RPMI7951 (cell line): Measurements from ENCODE around the gene DMPK. TPM values are rescaled to one million over a fixed set of nuclear protein-coding genes. Genes with fewer than 3 reads are reported as not detected.
A peak's percentile ranks its signal among the peaks of the same experiment; 100 is the strongest.

ENCODE experiments used
- DNase-seq: peaks from one replicate; pipeline ENCODE4 v3.0.0-alpha.2; 2012; ENCODE audit warnings: low read depth
- total RNA-seq: library from RNA; depleted of rRNA; stranded (reverse); fragments of >200 nt; shearing (Covaris generic); gene quantifications from 2 replicates; pipeline ENCODE4 v1.2.3, GENCODE V29; 2014

DMPK gene
- total RNA-seq, 1 experiment from 2014 or later = 9.3 TPM

GRCh38 chr19:45786533-45786894, 4.2 kb upstream of the DMPK start:
- no peak for DNase-seq

DNA sequence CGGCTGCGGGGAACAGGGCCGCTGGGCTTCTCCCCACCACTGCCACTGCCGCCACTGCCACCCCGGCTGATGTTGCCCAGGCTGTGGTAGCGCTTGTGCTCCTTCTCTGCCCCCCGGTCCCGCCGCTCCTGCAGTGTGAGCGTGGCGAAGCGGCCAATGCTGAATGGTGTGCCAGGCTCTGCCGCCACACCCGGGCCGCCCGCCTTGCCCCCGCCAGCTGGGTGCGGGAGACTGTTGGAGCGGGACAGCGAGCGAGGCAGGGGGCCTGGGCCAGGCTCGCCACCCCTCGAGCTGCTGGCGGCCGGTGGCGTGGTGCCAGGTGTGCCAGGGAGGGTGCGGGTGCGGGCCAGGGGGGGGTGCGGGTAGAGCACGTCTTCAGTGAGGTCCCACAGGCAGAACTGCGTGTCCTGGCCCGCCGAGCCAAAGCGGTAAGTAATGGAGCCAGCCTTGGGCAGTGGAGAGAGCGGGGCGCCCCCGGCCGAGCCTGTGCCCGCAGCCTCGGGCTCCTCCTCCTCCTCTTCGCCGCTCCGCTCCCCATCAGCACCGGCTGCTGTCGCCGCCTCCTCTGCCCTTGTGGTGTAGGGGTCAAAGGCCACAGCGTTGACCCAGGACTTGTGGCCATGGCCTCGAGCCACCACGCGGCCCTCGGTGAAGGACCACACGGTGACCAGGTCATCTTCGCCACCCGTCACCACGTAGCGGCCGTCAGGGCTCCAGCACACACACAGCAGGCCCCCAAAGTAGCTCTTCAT, 3.7 kb upstream of the DMPK start:
- no peak for DNase-seq

- DNase-seq = no peak
These were observed 2.8 kb upstream of the DMPK start for GRCh38 chr19:45785097-45785496.

DNA sequence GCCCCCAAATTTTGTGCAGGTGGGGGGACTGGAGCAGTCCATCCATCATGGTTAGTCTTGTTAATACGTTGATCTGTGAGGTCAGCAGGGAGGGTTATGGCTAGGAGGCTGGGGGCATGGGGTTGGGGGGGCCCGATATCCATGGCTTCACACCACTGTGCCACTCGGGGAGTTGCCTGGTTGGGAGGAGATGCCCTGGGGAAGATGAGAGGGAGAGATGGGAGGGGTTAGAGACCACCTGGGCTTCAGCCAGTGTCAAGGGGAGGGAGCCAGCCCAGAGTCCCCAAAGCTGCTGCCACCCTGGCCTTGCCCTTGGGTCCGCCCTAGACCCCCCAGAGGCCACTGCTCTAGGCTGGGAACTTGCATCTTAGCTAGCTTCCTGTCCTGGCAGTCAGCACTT, 1.8 kb upstream of the DMPK start:
- no peak for DNase-seq

DNA sequence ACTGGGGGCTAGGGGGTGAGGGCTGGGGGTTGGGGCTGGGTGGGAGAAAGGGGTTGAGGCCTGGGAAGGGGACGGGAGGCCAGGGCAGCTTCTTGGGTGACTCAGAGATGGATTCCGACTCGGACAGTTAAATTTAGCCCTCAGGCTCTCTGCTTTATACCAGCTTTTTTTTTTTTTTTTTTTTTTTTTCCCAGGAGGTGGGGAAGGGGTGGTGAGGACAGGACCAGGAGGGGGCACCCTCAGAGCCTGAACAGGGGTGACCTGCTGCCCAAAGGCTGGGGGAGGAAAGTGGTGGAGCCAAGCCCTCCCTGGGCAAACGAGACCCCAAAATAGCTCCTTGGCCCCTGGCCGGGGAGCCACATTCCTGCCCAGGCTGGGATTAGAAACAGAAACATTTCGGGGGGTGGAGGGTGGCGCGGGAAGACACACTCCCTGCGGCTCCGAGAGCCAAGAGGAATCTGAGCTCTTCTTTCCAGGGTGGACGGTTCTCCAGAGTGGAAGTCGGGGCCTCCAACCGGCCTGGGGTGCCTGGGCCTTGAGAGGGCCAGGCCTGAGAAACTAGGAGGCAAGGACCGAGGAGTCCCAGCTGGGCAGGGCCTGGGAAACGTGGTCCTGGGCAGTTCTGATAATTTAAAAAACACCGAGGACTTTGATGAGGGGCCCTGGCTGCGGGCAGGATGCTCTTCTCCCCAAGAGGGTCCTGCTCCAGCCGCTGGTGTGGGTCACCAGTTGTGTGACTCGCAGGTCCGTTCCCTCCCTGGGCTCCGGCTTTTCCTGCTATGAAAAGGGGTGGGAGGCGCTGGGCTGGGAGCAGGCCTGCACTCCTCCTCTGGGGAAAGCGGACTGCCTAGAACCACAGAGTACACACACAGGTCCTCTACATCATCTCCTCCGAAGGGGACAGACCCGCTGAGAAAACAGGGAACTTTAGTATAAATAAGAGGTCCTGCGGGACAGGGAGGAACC, 813 bp upstream of the DMPK start:
- peak; percentile 90 for DNase-seq

DNA sequence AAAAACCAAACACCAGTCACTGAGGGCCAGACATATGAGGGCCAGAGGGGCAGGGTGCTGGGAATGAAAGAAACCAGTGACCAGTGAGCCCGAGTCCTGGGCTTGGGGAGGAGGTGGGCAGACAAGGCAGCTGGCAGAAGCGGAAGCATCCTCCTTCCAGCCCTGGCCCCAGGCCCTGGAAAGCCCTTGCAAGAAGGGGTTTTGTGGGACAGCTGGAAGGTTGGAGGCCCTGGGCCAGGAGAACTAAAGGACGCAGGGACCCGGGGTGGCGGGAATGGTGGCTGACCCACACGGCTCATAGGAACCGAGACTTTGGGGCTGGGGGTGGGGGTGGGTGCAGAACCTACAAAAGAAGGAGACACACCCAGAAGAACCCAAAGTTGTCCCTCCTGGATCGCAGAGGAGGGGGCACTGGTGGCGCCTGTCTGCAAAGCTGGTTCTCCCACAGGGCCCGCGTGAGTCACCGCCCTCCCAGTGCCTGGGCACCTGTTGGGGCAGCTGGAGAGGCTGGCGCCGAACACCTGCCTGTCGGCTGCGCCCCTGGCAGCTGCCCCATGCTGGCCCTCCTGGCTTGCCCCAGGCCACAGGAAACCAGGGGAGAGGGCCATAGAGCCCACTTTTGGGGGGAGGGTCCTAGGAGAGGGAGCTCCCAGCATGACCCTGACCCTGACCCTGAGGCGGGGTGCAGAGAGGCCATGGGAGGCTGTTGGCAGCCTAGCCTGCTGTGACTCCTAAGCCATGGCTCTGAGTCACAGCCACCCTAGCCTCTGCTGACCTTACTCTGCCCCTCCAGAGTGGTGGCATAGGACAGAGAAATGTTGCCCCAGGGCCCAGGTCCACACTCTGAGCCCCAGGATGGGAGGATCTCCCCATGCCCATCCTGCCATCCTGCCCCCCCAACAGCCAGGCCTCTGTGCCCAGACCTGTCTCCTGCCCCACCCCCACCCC, 802 bp downstream of the DMPK start:
- DNase-seq = peak; percentile 81

DNA sequence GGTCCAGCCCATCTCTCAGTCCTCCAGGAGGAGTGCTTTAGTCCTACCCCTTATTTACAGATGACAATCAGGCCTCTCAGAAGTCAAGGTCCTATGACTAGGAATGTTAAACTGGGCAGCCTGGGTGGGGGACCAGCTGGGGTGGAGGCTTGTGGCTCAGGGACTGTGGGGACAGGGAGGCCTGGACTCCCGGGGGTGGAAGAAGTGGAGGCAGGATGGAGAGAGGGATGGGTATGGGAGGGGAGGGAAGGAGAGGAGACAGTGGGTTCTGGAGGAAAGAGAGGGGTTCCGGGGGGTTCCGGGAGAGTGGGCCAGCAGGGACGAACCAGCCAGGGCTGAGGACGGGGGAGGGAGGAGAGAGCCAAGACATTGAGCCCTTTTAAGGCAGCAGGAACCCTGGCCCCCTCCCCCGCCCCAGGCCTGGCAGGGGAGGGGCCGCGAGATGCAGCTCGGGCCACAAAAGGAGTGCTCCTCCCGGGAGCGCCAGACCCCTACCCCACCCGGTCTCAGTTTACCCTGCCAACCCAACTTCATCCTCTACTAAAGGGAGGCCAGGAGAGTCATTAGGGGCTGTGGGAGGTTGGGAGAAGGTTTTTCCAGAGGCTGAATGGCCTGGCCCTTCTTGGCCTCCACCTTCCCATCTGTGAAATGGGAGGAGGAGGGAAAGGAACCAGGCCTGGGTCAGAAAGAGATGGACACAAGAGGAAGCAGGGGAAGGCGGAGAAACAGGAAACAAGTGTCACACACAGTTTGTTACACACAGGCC, 1.7 kb downstream of the DMPK start:
- DNase-seq = no peak

DNA sequence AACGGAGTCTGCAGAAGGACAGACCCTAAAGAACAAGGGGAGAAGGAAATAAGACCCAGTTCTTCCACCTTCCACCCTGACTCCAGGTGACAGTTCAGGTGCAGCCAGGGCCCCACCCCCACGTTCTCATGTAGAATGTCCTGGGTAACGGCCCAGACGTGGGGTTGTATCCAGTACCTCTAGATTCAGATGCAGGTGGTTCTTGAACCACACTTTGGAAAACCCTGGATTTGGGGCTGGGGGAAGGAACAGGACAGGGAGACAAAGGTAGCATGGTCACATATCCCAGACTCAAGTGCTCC, 2.2 kb downstream of the DMPK start:
- DNase-seq = no peak

GRCh38 chr19:45779231-45780145, 2.8 kb downstream of the DMPK start:
- DNase-seq = no peak

DNA sequence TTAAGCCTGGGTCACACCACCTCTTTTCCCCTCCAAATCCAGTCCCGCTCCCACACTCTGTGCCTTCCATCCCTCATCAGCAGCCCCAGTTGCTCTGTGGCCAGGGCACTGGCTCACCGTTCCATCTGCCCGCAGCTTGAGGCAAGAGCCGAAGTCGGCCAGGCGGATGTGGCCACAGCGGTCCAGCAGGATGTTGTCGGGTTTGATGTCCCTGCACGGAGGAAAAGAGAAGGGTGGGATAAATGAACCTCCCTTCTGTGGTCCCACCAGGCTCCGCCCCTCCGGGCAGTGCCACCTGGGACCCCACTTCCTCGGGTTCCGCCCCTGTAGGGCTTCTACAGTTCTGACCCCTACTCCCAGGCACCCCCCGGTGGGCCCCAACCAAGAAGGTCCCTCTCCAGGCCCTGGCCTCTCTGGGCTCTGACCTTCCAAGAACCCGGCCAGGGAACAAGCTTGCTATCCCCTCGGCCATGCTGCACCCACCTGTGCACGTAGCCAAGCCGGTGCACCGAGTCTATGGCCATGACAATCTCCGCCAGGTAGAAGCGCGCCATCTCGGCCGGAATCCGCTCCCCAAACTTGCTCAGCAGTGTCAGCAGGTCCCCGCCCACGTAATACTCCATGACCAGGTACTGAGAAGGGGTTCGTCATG, 4.2 kb downstream of the DMPK start:
- DNase-seq = no peak

DNA sequence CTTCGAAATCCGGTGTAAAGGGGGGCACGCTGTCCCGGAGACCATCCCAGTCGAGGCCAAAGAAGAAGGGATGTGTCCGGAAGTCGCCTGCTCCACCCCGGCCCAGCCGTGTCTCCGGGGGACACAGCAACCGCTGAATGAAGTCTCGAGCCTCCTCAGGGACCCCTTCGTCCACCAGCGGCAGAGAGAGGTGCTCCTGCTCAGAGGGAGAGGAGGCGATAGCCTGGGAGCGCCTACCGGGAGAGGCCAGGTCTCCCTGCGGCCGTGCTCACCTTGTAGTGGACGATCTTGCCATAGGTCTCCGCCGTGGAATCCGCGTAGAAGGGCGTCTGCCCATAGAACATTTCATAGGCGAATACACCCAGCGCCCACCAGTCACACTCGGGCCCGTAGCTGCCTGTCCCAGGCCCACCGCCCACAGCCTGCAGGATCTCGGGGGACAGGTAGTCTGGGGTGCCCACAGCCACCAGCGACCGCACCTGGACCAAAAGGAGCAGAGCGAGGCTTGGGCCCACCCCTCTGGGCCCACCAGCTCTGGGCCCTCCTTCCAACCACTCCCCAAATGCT, 4.8 kb downstream of the DMPK start:
- no peak for DNase-seq

DNA sequence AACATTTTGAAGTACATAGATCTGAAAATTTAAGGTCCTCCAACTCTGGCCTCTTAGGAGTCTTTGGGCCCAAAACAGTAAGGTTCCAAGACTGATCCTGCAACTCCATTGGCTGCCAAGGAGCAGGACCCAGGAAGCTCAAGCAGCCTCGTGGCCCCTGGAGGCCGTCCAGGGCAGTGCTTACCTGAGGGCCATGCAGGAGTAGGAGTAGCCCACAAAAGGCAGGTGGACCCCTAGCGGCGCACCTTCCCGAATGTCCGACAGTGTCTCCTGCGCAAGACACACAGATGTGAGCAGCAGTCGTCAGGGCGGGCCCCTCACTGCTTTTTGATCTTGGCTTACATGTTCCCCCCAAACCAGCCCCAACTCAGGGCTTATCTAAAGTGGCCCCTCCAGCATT, 7.5 kb downstream of the DMPK start:
- DNase-seq = no peak

GRCh38 chr19:45773384-45773783, 8.9 kb downstream of the DMPK start:
- DNase-seq = no peak

GRCh38 chr19:45772912-45773311, 9.4 kb downstream of the DMPK start:
- DNase-seq = no peak

- DNase-seq = no peak
These were observed 10.0 kb downstream of the DMPK start for GRCh38 chr19:45772130-45772840.

GRCh38 chr19:45771311-45771933, 10.9 kb downstream of the DMPK start:
- DNase-seq = no peak

DNA sequence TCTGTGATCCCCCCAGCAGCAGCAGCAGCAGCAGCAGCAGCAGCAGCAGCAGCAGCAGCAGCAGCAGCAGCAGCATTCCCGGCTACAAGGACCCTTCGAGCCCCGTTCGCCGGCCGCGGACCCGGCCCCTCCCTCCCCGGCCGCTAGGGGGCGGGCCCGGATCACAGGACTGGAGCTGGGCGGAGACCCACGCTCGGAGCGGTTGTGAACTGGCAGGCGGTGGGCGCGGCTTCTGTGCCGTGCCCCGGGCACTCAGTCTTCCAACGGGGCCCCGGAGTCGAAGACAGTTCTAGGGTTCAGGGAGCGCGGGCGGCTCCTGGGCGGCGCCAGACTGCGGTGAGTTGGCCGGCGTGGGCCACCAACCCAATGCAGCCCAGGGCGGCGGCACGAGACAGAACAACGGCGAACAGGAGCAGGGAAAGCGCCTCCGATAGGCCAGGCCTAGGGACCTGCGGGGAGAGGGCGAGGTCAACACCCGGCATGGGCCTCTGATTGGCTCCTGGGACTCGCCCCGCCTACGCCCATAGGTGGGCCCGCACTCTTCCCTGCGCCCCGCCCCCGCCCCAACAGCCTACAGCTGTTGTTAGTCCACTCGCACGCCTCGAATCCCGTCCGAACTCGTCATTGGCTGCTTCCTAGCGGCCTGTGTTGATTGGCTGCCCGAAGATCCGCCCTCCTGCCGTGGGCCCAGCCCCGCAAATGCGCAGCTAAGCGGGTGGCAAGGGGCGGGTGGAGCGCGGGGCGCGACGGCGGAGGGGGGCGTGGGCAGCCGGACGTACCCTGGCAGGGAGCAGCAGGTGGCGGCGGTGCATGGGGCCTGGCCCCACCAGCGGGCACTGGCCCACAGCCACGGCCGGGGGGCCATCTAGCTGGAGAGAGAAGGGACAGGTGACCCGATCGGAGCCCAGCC, 11.8 kb downstream of the DMPK start:
- peak; percentile 97 for DNase-seq
